ENCODE measurements around the gene PCDHGA4. TPM values are rescaled to one million over a fixed set of nuclear protein-coding genes. Genes with fewer than 3 reads are reported as not detected.

Gene PCDHGA4
- total and polyA plus RNA-seq, 11 donors: 2.5 to 13.7 (median 9.9) TPM

DNA sequence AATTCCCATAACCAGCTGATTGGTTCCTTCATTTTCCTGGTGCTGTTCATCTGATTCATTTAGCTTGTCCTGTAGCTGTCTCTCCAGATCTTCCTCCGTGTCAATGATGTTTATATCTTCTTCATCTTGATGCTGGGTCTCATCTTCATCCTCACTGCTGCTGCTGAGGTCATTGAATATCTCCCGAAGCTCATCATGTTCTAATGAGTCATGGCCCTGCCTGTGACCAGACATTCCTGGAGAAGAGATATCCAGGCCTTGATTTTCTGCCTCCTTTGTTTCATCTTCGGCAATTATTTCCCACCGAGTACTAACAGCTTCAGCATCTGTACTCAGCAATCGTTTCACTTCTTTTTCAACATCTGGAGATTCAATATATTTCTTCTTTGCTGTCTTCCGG lies 35.6 kb upstream of the PCDHGA4 start:
- no peak for TF ChIP-seq POLR2A (IDR thresholded peaks at IDR 0.05)
- TF ChIP-seq, protein P1, sequence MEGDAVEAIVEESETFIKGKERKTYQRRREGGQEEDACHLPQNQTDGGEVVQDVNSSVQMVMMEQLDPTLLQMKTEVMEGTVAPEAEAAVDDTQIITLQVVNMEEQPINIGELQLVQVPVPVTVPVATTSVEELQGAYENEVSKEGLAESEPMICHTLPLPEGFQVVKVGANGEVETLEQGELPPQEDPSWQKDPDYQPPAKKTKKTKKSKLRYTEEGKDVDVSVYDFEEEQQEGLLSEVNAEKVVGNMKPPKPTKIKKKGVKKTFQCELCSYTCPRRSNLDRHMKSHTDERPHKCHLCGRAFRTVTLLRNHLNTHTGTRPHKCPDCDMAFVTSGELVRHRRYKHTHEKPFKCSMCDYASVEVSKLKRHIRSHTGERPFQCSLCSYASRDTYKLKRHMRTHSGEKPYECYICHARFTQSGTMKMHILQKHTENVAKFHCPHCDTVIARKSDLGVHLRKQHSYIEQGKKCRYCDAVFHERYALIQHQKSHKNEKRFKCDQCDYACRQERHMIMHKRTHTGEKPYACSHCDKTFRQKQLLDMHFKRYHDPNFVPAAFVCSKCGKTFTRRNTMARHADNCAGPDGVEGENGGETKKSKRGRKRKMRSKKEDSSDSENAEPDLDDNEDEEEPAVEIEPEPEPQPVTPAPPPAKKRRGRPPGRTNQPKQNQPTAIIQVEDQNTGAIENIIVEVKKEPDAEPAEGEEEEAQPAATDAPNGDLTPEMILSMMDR (IDR thresholded peaks at IDR 0.05): no peak
- no peak for ATAC-seq
- peak overlapping the region in 1 of 12 donors; percentile 91 for H3K27ac ChIP-seq
- no peak for DNase-seq
- peak overlapping the region in 6 of 12 donors; percentile 67 to 88 (median 70) for H3K4me3 ChIP-seq
- intact Hi-C loops (cut with DNase I): loop anchor here in 1 of 10 donors (10.0 kb wide), 1 partner anchor 74 kb away; the partner anchor contains the start of gene PCDHB15
- H3K4me1 ChIP-seq: peaks cover 0 to 18% (median 8%) of the 10 kb centered on the region in 12 donors
- H3K9me3 ChIP-seq: peaks cover 4 to 86% (median 59%) of the 10 kb centered on the region in 12 donors
- peaks cover 0 to 46% (median 13%) of the 10 kb centered on the region in 9 donors for H3K36me3 ChIP-seq
- H3K27me3 ChIP-seq: no peaks in the 10 kb centered on the region
- 82 to 92% (median 85%) methylated on average over 6 of the region's 6 CpGs for WGBS, 4 donors

GRCh38 chr5:141319699-141320098 lies 35.1 kb upstream of the PCDHGA4 start:
- ATAC-seq: no peak
- H3K27ac ChIP-seq: peak overlapping the region in 9 of 12 donors; percentile 87 to 97 (median 93)

GRCh38 chr5:141320225-141321169 lies 34.3 kb upstream of the PCDHGA4 start, which contains the start of gene TAF7:
TSS of gene TAF7 (minus strand) at chr5:141320784. CDS start at chr5:141320044, 740 bp downstream.
- TF ChIP-seq, protein P1 (IDR thresholded peaks at IDR 0.05): peak; percentile 70 to 91 (median 86)
- TF ChIP-seq POLR2A (IDR thresholded peaks at IDR 0.05): peak; percentile 91 to 94
- Histone ChIP-seq H3K4me1 (peaks cover 0 to 18% (median 8%) of the 10 kb centered on the region in 12 donors), H3K27ac (peak within 1 kb of the TSS; percentile 85 to 97 (median 92)), H3K36me3 (peaks cover 0 to 45% (median 13%) of the 10 kb centered on the region in 9 donors), H3K27me3 (no peaks in the 10 kb centered on the region), H3K4me3 (peak within 1 kb of the TSS; percentile 32 to 88 (median 74)), H3K9me3 (peaks cover 4 to 73% (median 50%) of the 10 kb centered on the region in 12 donors)
- 1% methylated on average over 64 to 67 of the region's 67 CpGs for WGBS, 4 donors
- DNase-seq (peak; percentile 89 to 96 (median 93)), ATAC-seq (peak; percentile 99 to 100 (median 100))
- intact Hi-C loops (cut with DNase I): loop anchor here in 6 of 10 donors (2.0 to 10.0 kb wide), 4 partner anchors 204 to 244 kb away; no protein-coding TSS in a partner anchor

More at GRCh38 chr5:141319699-141320098, 35.1 kb upstream of the PCDHGA4 start:
- Histone ChIP-seq H3K9me3 (peaks cover 4 to 81% (median 57%) of the 10 kb centered on the region in 12 donors), H3K4me1 (peaks cover 0 to 18% (median 8%) of the 10 kb centered on the region in 12 donors), H3K27me3 (no peaks in the 10 kb centered on the region), H3K4me3 (peak overlapping the region; percentile 32 to 88 (median 74)), H3K36me3 (peaks cover 0 to 46% (median 13%) of the 10 kb centered on the region in 9 donors)
- TF ChIP-seq, protein P1 (IDR thresholded peaks at IDR 0.05): no peak
- TF ChIP-seq POLR2A (IDR thresholded peaks at IDR 0.05): no peak
- intact Hi-C loops (cut with DNase I): loop anchor here in 6 of 10 donors (2.0 to 10.0 kb wide), 5 partner anchors 75 to 245 kb away; partner anchors contain the start of gene PCDHB15 (in 1 of the 6)
- DNase-seq: no peak
- 58 to 68% (median 60%) methylated on average over 5 of the region's 5 CpGs for WGBS, 4 donors
